H9 (cell line): ENCODE results near the gene GGA3. TPM values are rescaled to one million over a fixed set of nuclear protein-coding genes. Genes with fewer than 3 reads are reported as not detected.

Experiments
- DNase-seq: peaks from one replicate; pipeline ENCODE4 v3.0.0-alpha.2; 2017
- H2AFZ ChIP-seq: one replicate; pipeline ENCODE4 v1.6.1; 2013; ENCODE audit warnings: mild to moderate bottlenecking, low read length, control low read depth, moderate library complexity
- H2AK5ac ChIP-seq: 2 replicates; pipeline ENCODE4 v1.6.1; 2013; ENCODE audit warnings: low read length, control low read depth, mixed read lengths; ENCODE audit not compliant: insufficient read length
- H2BK120ac ChIP-seq: one replicate; pipeline ENCODE4 v1.6.1; 2013; ENCODE audit warnings: low read depth, mild to moderate bottlenecking, low read length, control low read depth, inconsistent platforms; ENCODE audit not compliant: poor library complexity, severe bottlenecking
- H2BK12ac ChIP-seq: 2 replicates; pipeline ENCODE4 v1.6.1; 2013; ENCODE audit warnings: low read length, control low read depth, mixed read lengths, low read depth; ENCODE audit not compliant: insufficient read length
- H2BK15ac ChIP-seq: 2 replicates; pipeline ENCODE4 v1.6.1; 2013; ENCODE audit warnings: low read depth, low read length, control low read depth
- H2BK20ac ChIP-seq: one replicate; pipeline ENCODE4 v1.6.1; 2013; ENCODE audit warnings: low read depth, mild to moderate bottlenecking, low read length, control low read depth, inconsistent platforms; ENCODE audit not compliant: poor library complexity, severe bottlenecking
- H2BK5ac ChIP-seq: 2 replicates; pipeline ENCODE4 v1.6.1; 2013; ENCODE audit warnings: low read length, control low read depth, mixed read lengths; ENCODE audit not compliant: insufficient read length
- H3K14ac ChIP-seq: 2 replicates; pipeline ENCODE4 v1.6.1; 2013; ENCODE audit warnings: low read length, control low read depth; ENCODE audit not compliant: insufficient read depth
- H3K18ac ChIP-seq: 2 replicates; pipeline ENCODE4 v1.6.1; 2013; ENCODE audit warnings: low read depth, mild to moderate bottlenecking, mixed read lengths, low read length, control low read depth; ENCODE audit not compliant: insufficient read length
- H3K23ac ChIP-seq: 2 replicates; pipeline ENCODE4 v1.6.1; 2013; ENCODE audit warnings: low read length, control low read depth, mixed read lengths, low read depth; ENCODE audit not compliant: insufficient read length
- H3K23me2 ChIP-seq: 2 replicates; pipeline ENCODE4 v1.6.1; 2013; ENCODE audit warnings: low read depth, mild to moderate bottlenecking, mixed read lengths, low read length, control low read depth; ENCODE audit not compliant: insufficient read length, poor library complexity, severe bottlenecking
- H3K27ac ChIP-seq: 2 replicates; pipeline ENCODE4 v1.5.1; 2013; ENCODE audit warnings: low read length, control low read depth, mixed read lengths, low read depth; ENCODE audit not compliant: insufficient read length
- H3K27me3 ChIP-seq: 2 replicates; pipeline ENCODE4 v1.6.1; 2013; ENCODE audit warnings: low read length, control low read depth, inconsistent platforms; ENCODE audit not compliant: insufficient read depth
- H3K4ac ChIP-seq: 2 replicates; pipeline ENCODE4 v1.6.1; 2013; ENCODE audit warnings: low read depth, mild to moderate bottlenecking, control low read depth, inconsistent platforms, low read length, moderate library complexity
- H3K4me1 ChIP-seq: 2 replicates; pipeline ENCODE4 v1.6.1; 2013; ENCODE audit warnings: low read length, control low read depth, inconsistent platforms; ENCODE audit not compliant: insufficient read depth
- H3K4me2 ChIP-seq: 2 replicates; pipeline ENCODE4 v1.6.1; 2013; ENCODE audit warnings: low read length, control low read depth, mixed read lengths; ENCODE audit not compliant: insufficient read length, insufficient read depth
- H3K56ac ChIP-seq: 2 replicates; pipeline ENCODE4 v1.6.1; 2013; ENCODE audit warnings: low read depth, mild to moderate bottlenecking, mixed read lengths, low read length, control low read depth; ENCODE audit not compliant: insufficient read length
- H3K79me1 ChIP-seq: 2 replicates; pipeline ENCODE4 v1.6.1; 2013; ENCODE audit warnings: low read depth, mild to moderate bottlenecking, moderate library complexity, low read length, control low read depth, inconsistent platforms; ENCODE audit not compliant: insufficient read depth, poor library complexity, severe bottlenecking
- H3K79me2 ChIP-seq: 2 replicates; pipeline ENCODE4 v1.6.1; 2013; ENCODE audit warnings: low read length, control low read depth, inconsistent platforms; ENCODE audit not compliant: insufficient read depth
- H3K9ac ChIP-seq: 2 replicates; pipeline ENCODE4 v1.6.1; 2013; ENCODE audit warnings: low read length, control low read depth, mixed read lengths; ENCODE audit not compliant: insufficient read length; ENCODE audit errors: extremely low read depth
- H3K9me3 ChIP-seq: one replicate; pipeline ENCODE4 v1.6.1; 2013; ENCODE audit warnings: low read depth, low read length, inconsistent platforms; ENCODE audit not compliant: control insufficient read depth
- H3T11ph ChIP-seq: one replicate; pipeline ENCODE4 v1.6.1; 2013; ENCODE audit warnings: mild to moderate bottlenecking, low read length, control low read depth, inconsistent platforms
- H4K20me1 ChIP-seq: one replicate; pipeline ENCODE4 v1.6.1; 2013; ENCODE audit not compliant: control insufficient read depth, insufficient read length, insufficient read depth
- H4K5ac ChIP-seq: 2 replicates; pipeline ENCODE4 v1.6.1; 2013; ENCODE audit warnings: low read depth, mild to moderate bottlenecking, mixed read lengths, low read length, control low read depth; ENCODE audit not compliant: insufficient read length
- H4K8ac ChIP-seq: replicated peaks from 2 replicates; pipeline ENCODE4 v1.6.1; 2013; ENCODE audit warnings: low read length, control low read depth, mixed read lengths, low read depth; ENCODE audit not compliant: insufficient read length
- H4K91ac ChIP-seq: 2 replicates; pipeline ENCODE4 v1.6.1; 2013; ENCODE audit warnings: low read depth, mild to moderate bottlenecking, moderate library complexity, mixed read lengths, low read length, control low read depth; ENCODE audit not compliant: insufficient read length
- H3K27ac Mint-ChIP-seq, 3 experiments: 2 replicates in 2 of 3; 3 replicates in 1 of 3; pipeline ENCODE4 v1.8.0; 2020 to 2021; ENCODE audit warnings: mixed read lengths in 3 of 3, mild to moderate bottlenecking in 1 of 3, moderate library complexity in 1 of 3
- H3K27me3 Mint-ChIP-seq: 2 replicates; pipeline ENCODE4 v1.8.0; 2021; ENCODE audit warnings: low read depth, mild to moderate bottlenecking, moderate library complexity, mixed read lengths
- H3K36me3 Mint-ChIP-seq, 3 experiments: 2 replicates in 2 of 3; 3 replicates in 1 of 3; pipeline ENCODE4 v1.8.0; 2020 to 2021; ENCODE audit warnings: low read depth in 3 of 3, mixed read lengths in 3 of 3; ENCODE audit not compliant: insufficient read depth in 1 of 3
- H3K4me1 Mint-ChIP-seq, 2 experiments: 2 replicates each; pipeline ENCODE4 v1.8.0; 2020; ENCODE audit warnings: mixed read lengths in 2 of 2
- H3K4me3 Mint-ChIP-seq, 2 experiments: 2 replicates in 1 of 2; 3 replicates in 1 of 2; pipeline ENCODE4 v1.8.0; 2020 to 2021; ENCODE audit warnings: mild to moderate bottlenecking in 2 of 2, mixed read lengths in 2 of 2, moderate library complexity in 1 of 2
- H3K9me3 Mint-ChIP-seq, 2 experiments: 2 replicates in 1 of 2; 3 replicates in 1 of 2; pipeline ENCODE4 v1.8.0; 2020; ENCODE audit warnings: mild to moderate bottlenecking in 2 of 2, mixed read lengths in 2 of 2, moderate library complexity in 1 of 2
- WGBS: extraction: QIAGEN DNeasy Blood & Tissue Kit; methylation state at CpG from one replicate; pipeline ENCODE4 v1.1.7; 2013; ENCODE audit warnings: missing lambda C conversion rate, low lambda C conversion rate, mixed read lengths; ENCODE audit not compliant: insufficient read length; ENCODE audit errors: extremely low coverage; 5-methylcytosine and 5-hydroxymethylcytosine counted together
- total RNA-seq: library from RNA; stranded (reverse); gene quantifications from 2 replicates; pipeline ENCODE4 v1.2.1, GENCODE V29; 2021
- TF ChIP-seq, protein P1 (sequence below): fragments of 200-600 bp; sonication (generic); conservative IDR thresholded peaks from 3 replicates; pipeline ENCODE4 v1.8.0; 2021; ENCODE audit warnings: antibody characterized with exemption, mild to moderate bottlenecking

Gene GGA3
- total RNA-seq, 1 experiment from 2014 or later, result 50.3 TPM

DNA sequence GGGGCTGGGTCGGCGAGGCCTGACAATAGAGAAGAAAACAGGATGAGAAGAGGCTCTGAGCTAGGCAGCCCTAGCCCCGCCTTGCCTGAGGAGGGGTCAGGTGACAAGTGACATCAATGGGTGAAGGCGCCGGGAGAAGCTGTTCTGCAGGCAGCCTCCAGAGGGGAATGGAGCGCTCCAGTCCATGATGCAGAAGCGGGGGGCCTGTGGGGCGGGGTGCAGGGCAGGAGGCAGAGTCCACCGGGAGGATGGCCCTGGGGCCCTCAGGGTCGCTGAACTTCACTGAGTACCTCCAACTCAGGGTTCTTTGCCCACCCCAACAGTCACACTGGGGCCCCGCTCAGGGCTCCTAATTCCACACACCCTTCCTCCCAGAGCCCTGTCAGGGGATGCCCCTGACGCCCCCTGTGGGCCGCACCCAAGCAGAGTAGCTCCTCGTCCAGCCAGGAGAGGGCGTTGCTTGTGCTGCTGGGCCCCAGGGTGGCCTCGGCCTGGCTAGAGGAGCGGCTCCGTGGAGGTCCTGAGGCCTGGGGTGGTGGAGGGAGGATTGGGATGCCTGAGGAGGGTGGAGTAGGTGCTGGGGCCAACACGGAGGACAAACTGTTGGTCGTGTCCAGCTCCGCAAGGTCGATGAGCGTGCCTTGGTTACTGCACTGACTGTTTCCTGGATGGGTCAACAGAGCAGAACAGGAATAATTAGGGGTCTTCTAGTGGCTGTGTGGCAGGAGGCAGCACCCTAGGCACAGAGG, 20.8 kb downstream of the GGA3 start:
- no peak overlapping the region for H3K4me2 ChIP-seq
- H4K91ac ChIP-seq, result no peak overlapping the region
- H3K79me2 ChIP-seq, result no peaks in the 10 kb centered on the region
- no peak overlapping the region for H3K23ac ChIP-seq
- no peak overlapping the region for H3K14ac ChIP-seq
- no peak overlapping the region for H2BK120ac ChIP-seq
- no peak overlapping the region for H2BK5ac ChIP-seq
- H2BK12ac ChIP-seq, result no peak overlapping the region
- TF ChIP-seq, protein P1, sequence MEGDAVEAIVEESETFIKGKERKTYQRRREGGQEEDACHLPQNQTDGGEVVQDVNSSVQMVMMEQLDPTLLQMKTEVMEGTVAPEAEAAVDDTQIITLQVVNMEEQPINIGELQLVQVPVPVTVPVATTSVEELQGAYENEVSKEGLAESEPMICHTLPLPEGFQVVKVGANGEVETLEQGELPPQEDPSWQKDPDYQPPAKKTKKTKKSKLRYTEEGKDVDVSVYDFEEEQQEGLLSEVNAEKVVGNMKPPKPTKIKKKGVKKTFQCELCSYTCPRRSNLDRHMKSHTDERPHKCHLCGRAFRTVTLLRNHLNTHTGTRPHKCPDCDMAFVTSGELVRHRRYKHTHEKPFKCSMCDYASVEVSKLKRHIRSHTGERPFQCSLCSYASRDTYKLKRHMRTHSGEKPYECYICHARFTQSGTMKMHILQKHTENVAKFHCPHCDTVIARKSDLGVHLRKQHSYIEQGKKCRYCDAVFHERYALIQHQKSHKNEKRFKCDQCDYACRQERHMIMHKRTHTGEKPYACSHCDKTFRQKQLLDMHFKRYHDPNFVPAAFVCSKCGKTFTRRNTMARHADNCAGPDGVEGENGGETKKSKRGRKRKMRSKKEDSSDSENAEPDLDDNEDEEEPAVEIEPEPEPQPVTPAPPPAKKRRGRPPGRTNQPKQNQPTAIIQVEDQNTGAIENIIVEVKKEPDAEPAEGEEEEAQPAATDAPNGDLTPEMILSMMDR, result peak; percentile 99
- H3K27me3 ChIP-seq, result no peaks in the 10 kb centered on the region
- no peaks in the 10 kb centered on the region for H3K4me1 ChIP-seq
- H3K27ac Mint-ChIP-seq, result peak overlapping the region; percentile 79 to 86 (median 86); a peak in 4 of 7 replicates
- no peak overlapping the region for H4K5ac ChIP-seq
- no peaks in the 10 kb centered on the region for H3K27me3 Mint-ChIP-seq
- H3K79me1 ChIP-seq, result no peaks in the 10 kb centered on the region
- H2BK15ac ChIP-seq, result no peak overlapping the region
- H2AFZ ChIP-seq, result no peak overlapping the region
- H3K36me3 Mint-ChIP-seq, result peaks cover 34 to 86% (median 82%) of the 10 kb centered on the region in 3 experiments; a peak in 6 of 7 replicates
- H4K20me1 ChIP-seq, result peaks cover 4% of the 10 kb centered on the region
- H3K23me2 ChIP-seq, result no peaks in the 10 kb centered on the region
- no peak overlapping the region for H3K4ac ChIP-seq
- H3K9ac ChIP-seq, result no peak overlapping the region
- H3K56ac ChIP-seq, result no peak overlapping the region
- H3K9me3 ChIP-seq, result no peaks in the 10 kb centered on the region
- DNase-seq, result peak; percentile 96
- H3K27ac ChIP-seq, result no peak overlapping the region
- no peak overlapping the region for H2AK5ac ChIP-seq
- no peak overlapping the region for H2BK20ac ChIP-seq
- no peak overlapping the region for H3K18ac ChIP-seq
- no peak overlapping the region for H4K8ac ChIP-seq
- H3K9me3 Mint-ChIP-seq, result no peaks in the 10 kb centered on the region
- no CpG with 5 or more reads among the region's 23 CpGs for WGBS
- no peak overlapping the region for H3T11ph ChIP-seq
- H3K4me3 Mint-ChIP-seq, result no peak overlapping the region
- H3K4me1 Mint-ChIP-seq, result peaks cover 8 to 15% of the 10 kb centered on the region in 2 experiments
